ENCODE data around the gene TRPC3.
A peak's percentile ranks its signal among the peaks of the same experiment; 100 is the strongest.

Gene TRPC3

GRCh38 chr4:121877041-121877773 is 74.7 kb downstream of the TRPC3 start:
- no peak for DNase-seq (ENCODE audit: extremely low read depth in 1 of 2, low read depth in 1 of 2)

GRCh38 chr4:121876070-121876469 is 75.8 kb downstream of the TRPC3 start:
- DNase-seq (ENCODE audit: extremely low read depth in 1 of 2, low read depth in 1 of 2) = no peak

- DNase-seq (ENCODE audit: extremely low read depth in 1 of 2, low read depth in 1 of 2) = no peak
Measured at GRCh38 chr4:121875652-121876051, 76.2 kb downstream of the TRPC3 start.

GRCh38 chr4:121873604-121874003 is 78.3 kb downstream of the TRPC3 start:
- DNase-seq (ENCODE audit: extremely low read depth in 1 of 2, low read depth in 1 of 2) = no peak

- DNase-seq (ENCODE audit: extremely low read depth in 1 of 2, low read depth in 1 of 2) = peak; percentile 90 to 94
Measured at GRCh38 chr4:121869841-121870822, 81.7 kb downstream of the TRPC3 start, which contains the start of gene BBS7. Gene BBS7 (minus strand): TSS chr4:121870474. CDS start chr4:121870313, 161 bp downstream.

- DNase-seq (ENCODE audit: extremely low read depth in 1 of 2, low read depth in 1 of 2) = no peak
Measured at GRCh38 chr4:121863799-121864198, 88.1 kb downstream of the TRPC3 start.

GRCh38 chr4:121861426-121861825 is 90.4 kb downstream of the TRPC3 start:
- DNase-seq (ENCODE audit: extremely low read depth in 1 of 2, low read depth in 1 of 2) = no peak

- DNase-seq (ENCODE audit: extremely low read depth in 1 of 2, low read depth in 1 of 2) = no peak
Measured at GRCh38 chr4:121860121-121860520, 91.7 kb downstream of the TRPC3 start.

- DNase-seq (ENCODE audit: extremely low read depth in 1 of 2, low read depth in 1 of 2) = no peak
Measured at GRCh38 chr4:121851354-121851753, 100.5 kb downstream of the TRPC3 start.

- DNase-seq (ENCODE audit: extremely low read depth in 1 of 2, low read depth in 1 of 2) = no peak
Measured at GRCh38 chr4:121846662-121847061, 105.2 kb downstream of the TRPC3 start.

- no peak for DNase-seq (ENCODE audit: extremely low read depth in 1 of 2, low read depth in 1 of 2)
Measured at GRCh38 chr4:121842862-121843261, 109.0 kb downstream of the TRPC3 start.

- no peak for DNase-seq (ENCODE audit: extremely low read depth in 1 of 2, low read depth in 1 of 2)
Measured at GRCh38 chr4:121838136-121838535, 113.7 kb downstream of the TRPC3 start.

- DNase-seq (ENCODE audit: extremely low read depth in 1 of 2, low read depth in 1 of 2) = no peak
Measured at GRCh38 chr4:121829511-121829910, 122.3 kb downstream of the TRPC3 start.

Data from activated CD8-positive, alpha-beta memory T cell treated with anti-CD3 and anti-CD28 coated beads for 1 hour (primary cell).